DMS 273 (cell line): ENCODE data around the gene FANCL.
A peak's percentile ranks its signal among the peaks of the same experiment; 100 is the strongest.
"Not testable (repeated sequence)": the region's sequence is repeated elsewhere in the genome, so short reads cannot be mapped to it uniquely, and the experiment has no call there.

Experiments used
- DNase-seq: peaks from one replicate; lab custom pipeline; 2025; ENCODE audit not compliant: unreplicated experiment; lab: John Stamatoyannopoulos, UW

FANCL gene

DNA sequence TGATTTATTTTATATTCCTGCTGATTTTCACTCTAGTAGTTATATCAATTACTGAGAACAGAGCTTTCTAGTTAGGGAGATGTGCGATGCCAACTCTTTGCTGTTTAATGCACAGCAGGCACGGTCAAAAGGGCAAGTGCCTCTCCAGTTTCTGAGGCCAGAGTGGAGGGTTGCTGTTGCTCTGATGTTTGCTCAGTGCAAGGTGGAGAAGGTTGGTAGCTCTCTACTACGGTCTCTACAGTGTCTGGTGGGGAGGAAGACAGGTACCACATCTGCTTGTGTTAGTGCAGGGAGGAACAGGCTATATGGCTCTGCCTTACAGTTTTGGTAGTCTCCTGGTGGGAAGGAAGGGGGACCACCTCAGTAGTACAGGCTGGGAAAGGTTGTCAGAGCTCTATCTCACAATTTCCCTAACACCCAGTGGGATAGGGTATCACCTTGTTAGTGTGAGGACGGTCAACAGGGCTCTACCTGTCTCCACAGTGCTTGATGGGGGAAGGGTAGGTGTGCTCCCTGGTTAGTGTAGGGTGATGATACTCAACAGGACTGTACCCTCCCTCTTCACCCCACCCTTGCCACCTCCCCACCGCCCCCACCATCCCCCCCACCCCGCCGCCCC is 85.9 kb downstream of the FANCL start:
- no peak for DNase-seq

- no peak for DNase-seq
Measured at GRCh38 chr2:58146707-58147106, 94.4 kb downstream of the FANCL start.

DNA sequence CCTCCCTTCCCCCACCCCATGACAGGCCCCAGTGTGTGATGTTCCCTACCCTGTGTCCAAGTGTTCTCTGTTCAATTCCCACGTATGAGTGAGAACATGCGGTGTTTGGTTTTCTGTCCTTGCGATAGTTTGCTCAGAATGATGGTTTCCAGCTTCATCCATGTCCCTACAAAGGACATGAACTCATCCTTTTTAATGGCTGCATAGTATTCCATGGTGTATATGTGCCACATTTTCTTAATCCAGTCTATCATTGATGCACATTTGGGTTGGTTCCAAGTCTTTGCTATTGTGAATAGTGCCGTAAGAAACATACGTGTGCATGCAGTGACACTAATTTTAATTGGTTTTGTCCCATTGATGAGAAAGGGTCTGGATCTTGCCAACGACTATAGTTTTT is 95.4 kb downstream of the FANCL start:
- DNase-seq = not testable (repeated sequence)

GRCh38 chr2:58140508-58141072 is 100.5 kb downstream of the FANCL start:
- no peak for DNase-seq

- no peak for DNase-seq
Measured at GRCh38 chr2:58138396-58139030, 102.6 kb downstream of the FANCL start.

DNA sequence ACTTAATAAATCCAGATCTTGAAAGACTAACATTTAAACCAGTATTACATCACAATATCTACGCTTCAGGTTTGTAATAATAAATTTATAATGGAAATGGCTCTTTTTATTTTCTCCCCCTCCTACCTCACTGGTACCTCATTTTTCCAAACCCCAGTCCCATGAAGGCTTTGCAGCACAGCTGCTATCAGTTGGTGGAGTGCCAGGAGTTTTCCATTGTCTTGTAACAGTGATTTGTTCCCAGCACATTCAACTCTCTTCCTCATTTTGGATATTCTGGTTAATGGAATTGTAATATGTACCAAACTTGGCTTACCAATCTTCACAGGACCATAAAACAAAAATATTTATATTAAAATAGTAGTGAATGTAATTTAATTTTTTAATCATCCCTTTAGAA is 103.3 kb downstream of the FANCL start:
- DNase-seq = peak; percentile 32

DNA sequence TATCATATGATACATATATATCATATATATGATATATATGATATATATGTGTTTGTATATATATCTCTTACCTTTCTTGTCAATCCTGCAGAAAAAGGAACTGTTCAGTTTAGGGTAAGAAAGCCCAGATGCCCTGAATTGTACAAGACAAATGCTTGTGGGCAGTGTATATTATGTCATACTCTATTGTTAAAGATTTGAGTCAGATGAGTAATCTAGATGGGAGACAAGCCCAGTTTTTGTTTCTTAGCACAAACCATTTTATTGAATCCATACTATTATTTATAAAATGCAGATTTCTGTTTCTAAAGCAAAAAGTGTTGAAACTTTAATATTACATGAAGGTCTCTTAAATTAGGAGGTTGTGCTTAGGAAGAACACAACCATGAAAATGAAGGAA is 103.9 kb downstream of the FANCL start:
- no peak for DNase-seq

GRCh38 chr2:58135861-58136260 is 105.3 kb downstream of the FANCL start:
- DNase-seq = no peak

- no peak for DNase-seq
Measured at GRCh38 chr2:58133395-58133794, 107.7 kb downstream of the FANCL start.

DNA sequence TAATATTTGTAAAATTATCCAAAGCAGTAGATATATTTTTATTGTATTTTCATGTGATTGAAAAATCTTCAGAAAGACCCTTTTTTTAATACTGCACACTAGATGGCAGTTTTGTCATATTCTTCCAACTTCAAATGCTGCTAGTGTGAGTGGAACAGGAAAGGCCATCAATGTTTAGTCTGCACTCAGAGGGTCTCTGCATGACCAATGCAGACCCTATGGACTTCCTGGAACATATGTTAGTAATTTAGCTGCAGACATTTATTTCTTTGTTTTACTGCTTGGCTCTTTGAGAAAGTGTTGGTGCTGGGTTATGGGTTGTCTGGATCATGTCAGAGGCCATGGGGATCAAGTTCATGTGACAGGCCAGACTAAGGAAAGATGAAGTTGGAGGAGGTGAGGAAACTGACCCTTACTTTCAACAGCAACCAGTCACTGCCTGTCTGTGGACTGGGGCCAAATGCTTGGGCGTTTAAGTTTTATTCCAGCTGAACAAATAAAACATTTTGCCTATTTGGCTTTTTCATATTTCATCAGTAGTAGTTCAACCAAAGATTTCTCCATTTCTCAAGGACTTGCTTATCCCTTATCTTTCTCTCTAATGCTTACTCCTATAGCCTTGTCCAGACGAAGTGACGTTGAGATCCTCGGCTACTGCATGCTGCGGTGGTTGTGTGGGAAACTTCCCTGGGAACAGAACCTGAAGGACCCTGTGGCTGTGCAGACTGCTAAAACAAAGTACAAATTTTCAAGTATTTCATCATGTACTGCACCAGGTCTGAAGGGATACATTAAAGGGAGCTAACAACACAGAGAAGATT is 109.7 kb downstream of the FANCL start:
- peak; percentile 11 for DNase-seq

DNA sequence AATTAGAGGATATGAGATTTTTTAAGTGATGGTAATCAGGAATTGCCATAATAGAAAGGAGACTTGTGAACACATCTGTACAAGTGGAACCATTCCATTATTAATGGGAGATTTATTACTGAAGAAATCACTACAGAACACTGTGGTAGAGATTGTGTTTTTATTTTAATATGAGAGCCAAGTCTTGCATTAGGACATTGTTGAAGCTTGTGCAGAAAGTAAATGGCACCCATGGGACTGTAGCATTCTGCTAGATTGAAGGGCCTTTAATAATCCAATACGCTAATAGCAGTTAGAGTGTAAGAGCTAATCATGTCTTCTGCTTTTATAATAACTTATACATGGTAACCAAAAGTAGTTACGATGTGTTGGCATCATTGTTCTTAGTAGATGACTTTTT is 110.9 kb downstream of the FANCL start:
- DNase-seq = no peak

GRCh38 chr2:58127111-58127510 is 114.0 kb downstream of the FANCL start:
- DNase-seq = no peak

DNA sequence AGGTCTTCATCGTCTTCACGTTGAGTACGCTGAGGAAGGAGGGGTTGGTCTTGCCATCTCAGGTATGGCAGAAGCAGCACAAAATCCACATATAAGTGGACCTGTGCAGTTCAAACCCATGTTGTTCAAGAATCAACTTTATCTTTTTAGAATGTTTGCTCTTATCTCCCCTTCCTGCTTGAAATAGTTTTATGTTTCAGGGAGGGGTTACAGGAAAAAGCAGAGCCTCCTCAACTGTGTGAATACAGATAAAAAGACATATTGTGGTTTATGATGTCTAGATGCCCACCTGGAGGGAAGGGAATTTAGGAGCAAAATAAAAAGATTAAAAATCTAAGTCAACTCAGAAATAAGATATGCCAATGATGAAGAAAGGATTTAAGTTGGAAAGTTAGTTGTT is 118.6 kb downstream of the FANCL start:
- no peak for DNase-seq

- no peak for DNase-seq
Measured at GRCh38 chr2:58122040-58122439, 119.1 kb downstream of the FANCL start.

- no peak for DNase-seq
Measured at GRCh38 chr2:58120626-58121229, 120.4 kb downstream of the FANCL start.

DNA sequence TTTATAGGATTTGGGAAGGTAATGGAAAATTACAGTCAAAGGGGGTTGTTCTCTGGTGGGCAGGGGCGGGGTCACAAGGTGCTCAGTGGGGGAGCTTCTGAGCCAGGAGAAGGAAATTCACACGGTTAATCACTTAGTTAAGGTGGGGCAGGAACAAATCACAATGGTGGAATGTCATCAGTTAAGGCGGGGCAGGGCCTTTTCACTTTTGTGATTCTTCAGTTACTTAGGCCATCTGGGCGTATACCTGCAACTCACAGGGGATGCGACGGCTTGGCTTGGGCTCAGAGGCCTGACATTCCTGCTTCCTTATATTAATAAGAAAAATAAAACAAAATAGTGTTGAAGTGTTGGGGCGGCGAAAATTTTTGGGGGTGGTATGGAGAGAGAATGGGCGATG is 127.6 kb downstream of the FANCL start:
- DNase-seq = not testable (repeated sequence)

GRCh38 chr2:58110765-58111164 is 130.4 kb downstream of the FANCL start:
- peak; percentile 2 for DNase-seq

DNA sequence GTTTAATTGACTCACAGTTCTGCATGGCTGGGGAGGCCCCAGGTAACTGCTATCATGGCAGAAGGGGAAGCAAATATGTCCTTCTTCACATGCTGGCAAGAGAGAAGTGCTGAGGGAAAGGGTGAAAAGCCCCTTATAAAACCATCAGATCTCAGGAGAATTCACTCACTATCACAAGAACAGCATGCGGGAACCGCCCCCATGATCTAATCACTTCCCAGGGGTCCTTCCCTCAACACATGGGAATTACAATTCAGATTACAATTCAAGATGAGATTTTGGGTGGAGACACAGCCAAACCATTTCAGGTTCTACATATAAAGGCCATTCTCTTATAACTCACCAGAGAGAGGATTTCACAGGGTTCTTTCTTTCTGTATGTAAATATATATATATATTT is 131.6 kb downstream of the FANCL start:
- no peak for DNase-seq
